HG02759 (cell line): ENCODE measurements around the gene C15orf39.
"Not testable (repeated sequence)": the region's sequence is repeated elsewhere in the genome, so short reads cannot be mapped to it uniquely, and the experiment has no call there.

Experiments used
- ATAC-seq: cut with Tn5 transposase; IDR thresholded peaks from one replicate; pipeline ENCODE4 v1.9.1; 2021; ENCODE audit warnings: mild to moderate bottlenecking, moderate library complexity; ENCODE audit not compliant: unreplicated experiment

Gene C15orf39

GRCh38 chr15:75258620-75259343, 57.1 kb downstream of the C15orf39 start:
- not testable (repeated sequence) for ATAC-seq

GRCh38 chr15:75259873-75260272, 58.2 kb downstream of the C15orf39 start:
- ATAC-seq, result not testable (repeated sequence)
